Measurements from ENCODE around the gene PPAN. TPM values are rescaled to one million over a fixed set of nuclear protein-coding genes. Genes with fewer than 3 reads are reported as not detected.

Gene PPAN
- total RNA-seq, 2 donors from 2014 or later: 21.6 to 53.8 TPM

GRCh38 chr19:10141479-10141878 lies 35.3 kb downstream of the PPAN start:
- no peaks in the 10 kb centered on the region for H3K4me1 ChIP-seq
- TF ChIP-seq CTCF (IDR thresholded peaks at IDR 0.05): no peak
- no peak overlapping the region for H3K4me3 ChIP-seq
- H3K27me3 ChIP-seq: no peaks in the 10 kb centered on the region
- no peak overlapping the region for H3K9ac ChIP-seq (ENCODE audit: low read depth in 2 of 2, low read length in 2 of 2)
- H3K36me3 ChIP-seq: peaks cover 26% of the 10 kb centered on the region
- no peak for DNase-seq
- intact Hi-C loops (cut with DNase I): no loop called here
- H3K27ac ChIP-seq: no peak overlapping the region
- no peaks in the 10 kb centered on the region for H3K9me3 ChIP-seq

- Histone ChIP-seq H3K4me1 (no peaks in the 10 kb centered on the region), H3K27me3 (no peaks in the 10 kb centered on the region), H3K36me3 (peaks cover 26% of the 10 kb centered on the region), H3K4me3 (no peak overlapping the region), H3K9me3 (no peaks in the 10 kb centered on the region), H3K9ac (ENCODE audit: low read depth in 2 of 2, low read length in 2 of 2) (peak overlapping the region in 1 of 2 donors; percentile 18), H3K27ac (peak overlapping the region; percentile 1)
- TF ChIP-seq CTCF (IDR thresholded peaks at IDR 0.05): no peak
- intact Hi-C loops (cut with DNase I): no loop called here
- no peak for DNase-seq
Measured at GRCh38 chr19:10141973-10142372, 35.8 kb downstream of the PPAN start.

- no peak for DNase-seq
- TF ChIP-seq CTCF (IDR thresholded peaks at IDR 0.05): no peak
- Histone ChIP-seq H3K27ac (peak overlapping the region; percentile 1), H3K9me3 (no peaks in the 10 kb centered on the region), H3K27me3 (no peaks in the 10 kb centered on the region), H3K36me3 (peaks cover 26% of the 10 kb centered on the region), H3K4me3 (no peak overlapping the region), H3K4me1 (no peaks in the 10 kb centered on the region), H3K9ac (ENCODE audit: low read depth in 2 of 2, low read length in 2 of 2) (peak overlapping the region in 1 of 2 donors; percentile 26)
- intact Hi-C loops (cut with DNase I): no loop called here
Measured at GRCh38 chr19:10142701-10143375, 36.7 kb downstream of the PPAN start.

- H3K4me1 ChIP-seq: no peaks in the 10 kb centered on the region
- intact Hi-C loops (cut with DNase I): no loop called here
- H3K36me3 ChIP-seq: peaks cover 26% of the 10 kb centered on the region
- no peak overlapping the region for H3K9ac ChIP-seq (ENCODE audit: low read depth in 2 of 2, low read length in 2 of 2)
- no peaks in the 10 kb centered on the region for H3K27me3 ChIP-seq
- no peak for TF ChIP-seq CTCF (IDR thresholded peaks at IDR 0.05)
- no peak for DNase-seq
- no peak overlapping the region for H3K4me3 ChIP-seq
- H3K9me3 ChIP-seq: no peaks in the 10 kb centered on the region
- no peak overlapping the region for H3K27ac ChIP-seq
Measured at GRCh38 chr19:10143681-10144080, 37.5 kb downstream of the PPAN start.

- no peak for TF ChIP-seq CTCF (IDR thresholded peaks at IDR 0.05)
- DNase-seq: no peak
- H3K4me3 ChIP-seq: no peak overlapping the region
- no peaks in the 10 kb centered on the region for H3K4me1 ChIP-seq
- intact Hi-C loops (cut with DNase I): no loop called here
- H3K36me3 ChIP-seq: peaks cover 22% of the 10 kb centered on the region
- H3K9me3 ChIP-seq: no peaks in the 10 kb centered on the region
- no peaks in the 10 kb centered on the region for H3K27me3 ChIP-seq
- H3K9ac ChIP-seq (ENCODE audit: low read depth in 2 of 2, low read length in 2 of 2): no peak overlapping the region
- H3K27ac ChIP-seq: no peak overlapping the region
Measured at GRCh38 chr19:10144361-10144760, 38.2 kb downstream of the PPAN start.
